CD4-positive, alpha-beta T cell treated with Interleukin-15 for 1 hour (primary cell): ENCODE measurements around the gene PPM1E.

Experiments
- DNase-seq: peaks from one replicate; pipeline ENCODE4 v3.0.0-alpha.2; 2020

The PPM1E gene

GRCh38 chr17:58960068-58960467 lies 204.4 kb downstream of the PPM1E start:
- DNase-seq = no peak

- no peak for DNase-seq
Observed at GRCh38 chr17:58965221-58965620, 209.6 kb downstream of the PPM1E start.

GRCh38 chr17:58966208-58966607 lies 210.6 kb downstream of the PPM1E start:
- no peak for DNase-seq

- DNase-seq = no peak
Observed at GRCh38 chr17:58968426-58969061, 212.9 kb downstream of the PPM1E start.

DNA sequence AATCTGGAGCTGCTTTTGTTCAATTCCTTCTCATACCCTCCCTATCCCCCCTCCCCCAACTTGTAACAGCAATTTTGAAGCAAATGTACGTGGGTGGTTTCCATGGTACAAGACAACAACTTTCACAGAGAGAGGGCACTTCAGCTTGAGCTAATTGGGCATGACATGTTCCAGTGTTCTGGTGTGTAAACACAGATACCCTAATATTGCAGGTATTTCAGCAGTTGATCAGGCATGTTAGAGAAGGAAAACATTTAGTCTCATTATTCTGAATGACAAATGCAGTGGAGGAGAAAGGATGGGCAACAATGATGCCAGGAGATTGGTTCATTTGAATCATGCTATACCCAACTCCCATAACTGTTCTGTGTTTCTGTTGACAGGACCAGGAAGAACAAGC lies 213.5 kb downstream of the PPM1E start:
- no peak for DNase-seq

GRCh38 chr17:58969612-58970011 lies 214.0 kb downstream of the PPM1E start:
- DNase-seq = no peak

GRCh38 chr17:58970609-58971450 lies 215.2 kb downstream of the PPM1E start:
- no peak for DNase-seq

GRCh38 chr17:58974354-58974753 lies 218.7 kb downstream of the PPM1E start:
- DNase-seq = no peak

DNA sequence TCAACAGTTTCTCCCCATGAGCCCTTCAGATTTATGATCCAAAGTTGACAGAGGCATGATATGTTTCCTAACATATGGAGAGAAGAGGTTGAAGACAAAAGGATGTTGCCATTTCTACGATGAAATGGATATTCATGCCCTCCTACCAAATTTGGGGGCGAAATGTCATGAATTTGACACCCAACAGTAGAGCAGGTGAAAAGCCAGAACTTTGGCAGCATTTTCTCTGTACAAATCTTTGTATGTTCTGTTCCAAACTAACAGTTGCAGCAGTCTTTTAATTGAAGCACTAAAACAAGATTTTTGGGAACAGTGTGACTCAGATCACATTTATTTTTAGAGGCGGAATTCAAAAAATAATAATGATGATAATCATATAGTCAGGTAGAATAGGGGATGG lies 220.9 kb downstream of the PPM1E start:
- no peak for DNase-seq

DNA sequence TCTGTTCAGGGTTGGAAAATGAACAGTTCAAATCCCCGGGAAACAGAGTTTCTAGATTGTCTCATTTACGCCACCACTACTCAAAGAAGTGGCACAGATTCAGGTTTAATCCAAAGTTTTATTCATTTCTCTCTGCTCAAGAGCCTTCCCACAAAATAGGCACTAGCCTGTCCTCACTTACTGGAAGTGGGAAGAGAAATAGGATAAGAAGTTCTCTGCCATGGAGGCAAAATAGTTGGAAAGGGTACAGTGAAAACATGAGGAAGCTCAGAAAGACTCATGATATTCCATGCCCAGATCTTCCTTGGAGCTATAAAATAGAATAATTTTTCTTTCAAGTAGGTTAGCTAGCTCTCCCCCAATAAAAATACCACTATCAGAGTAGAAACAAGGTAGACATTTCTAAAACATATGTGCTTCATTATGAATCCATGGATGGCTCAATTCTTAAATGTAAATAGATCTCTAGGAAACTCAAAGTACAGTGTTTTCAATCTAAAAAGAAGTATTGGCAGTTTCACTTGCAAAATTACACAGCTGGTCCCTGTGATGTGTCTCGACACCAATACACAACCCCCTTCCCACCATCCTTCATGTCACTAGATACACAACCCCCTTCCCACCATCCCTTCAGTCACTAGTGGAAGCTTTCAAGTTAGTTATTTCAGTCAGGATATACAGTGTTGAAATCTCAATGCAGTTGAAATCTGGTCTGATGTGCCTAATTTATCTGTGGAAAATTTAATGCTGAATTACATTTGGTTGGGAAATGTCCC lies 225.2 kb downstream of the PPM1E start:
- no peak for DNase-seq

GRCh38 chr17:58982626-58983025 lies 227.0 kb downstream of the PPM1E start:
- DNase-seq = no peak

DNA sequence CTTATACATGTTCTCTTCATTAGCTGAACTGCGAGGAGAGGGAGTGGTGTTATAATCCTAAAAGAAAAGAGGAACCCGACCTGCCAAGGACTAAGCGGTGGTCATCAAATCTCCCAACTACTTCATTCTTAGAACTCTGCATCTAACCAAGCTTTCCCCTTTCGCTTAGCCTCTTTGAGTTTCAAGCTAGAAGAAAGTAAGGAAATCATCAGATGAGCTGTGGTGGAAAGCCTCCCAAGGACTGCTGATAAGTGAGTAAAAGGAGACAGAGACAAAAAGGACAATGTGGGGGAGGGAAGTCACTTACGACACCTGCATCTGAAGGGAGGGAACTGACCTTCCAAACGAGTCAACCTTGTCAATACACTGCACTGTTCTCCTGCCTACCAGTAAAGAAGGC lies 229.7 kb downstream of the PPM1E start:
- DNase-seq = no peak

GRCh38 chr17:58985971-58986370 lies 230.3 kb downstream of the PPM1E start:
- no peak for DNase-seq

- no peak for DNase-seq
Observed at GRCh38 chr17:58989629-58990028, 234.0 kb downstream of the PPM1E start.

DNA sequence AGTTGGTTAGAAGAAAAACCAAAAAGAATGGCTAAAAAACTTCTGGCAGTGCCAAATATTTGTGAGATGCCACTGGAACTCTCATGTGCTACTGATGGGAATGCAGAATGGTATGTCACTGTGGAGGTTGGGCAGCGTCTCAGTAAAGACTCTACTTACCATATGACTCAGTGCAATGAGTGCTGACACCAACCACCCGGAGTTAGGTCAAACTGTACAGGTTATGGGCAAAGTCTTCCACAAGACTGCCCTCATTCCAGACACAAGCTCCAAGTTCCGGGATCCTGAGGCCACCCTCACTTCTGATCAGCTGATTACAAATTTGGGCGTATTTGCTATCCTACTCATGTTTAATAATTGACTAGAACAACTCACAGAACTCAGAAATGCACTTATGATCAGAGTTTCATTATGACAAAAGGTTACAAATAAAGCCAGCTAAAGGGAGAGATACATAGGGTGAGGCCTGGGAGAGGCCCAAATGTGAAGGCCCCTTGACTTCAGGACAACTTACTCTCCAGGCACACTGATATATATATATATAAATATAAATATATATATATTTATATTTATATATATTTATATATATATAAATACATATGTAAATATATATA lies 236.2 kb downstream of the PPM1E start:
- no peak for DNase-seq

DNA sequence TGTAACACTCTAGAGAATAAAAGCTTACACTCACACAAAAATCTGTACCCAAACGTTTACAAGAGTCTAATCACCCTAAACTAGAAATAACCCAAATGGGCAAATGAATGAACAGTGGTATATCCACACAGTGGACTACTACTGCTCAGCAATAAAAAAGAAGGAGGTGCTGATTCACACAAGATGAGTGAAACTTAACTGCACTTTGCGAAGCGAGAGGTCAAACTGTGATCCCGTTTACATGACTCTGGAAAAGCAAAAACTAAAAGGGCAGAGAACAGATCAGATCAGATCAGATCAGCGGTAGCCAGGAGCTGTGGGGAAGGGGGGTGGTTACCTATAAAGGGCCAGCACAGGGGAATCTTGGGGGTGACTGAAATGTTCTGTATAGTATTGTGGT lies 237.7 kb downstream of the PPM1E start:
- DNase-seq = no peak

- DNase-seq = no peak
Observed at GRCh38 chr17:58995247-58995940, 239.7 kb downstream of the PPM1E start.

- no peak for DNase-seq
Observed at GRCh38 chr17:58996968-58997367, 241.3 kb downstream of the PPM1E start.

DNA sequence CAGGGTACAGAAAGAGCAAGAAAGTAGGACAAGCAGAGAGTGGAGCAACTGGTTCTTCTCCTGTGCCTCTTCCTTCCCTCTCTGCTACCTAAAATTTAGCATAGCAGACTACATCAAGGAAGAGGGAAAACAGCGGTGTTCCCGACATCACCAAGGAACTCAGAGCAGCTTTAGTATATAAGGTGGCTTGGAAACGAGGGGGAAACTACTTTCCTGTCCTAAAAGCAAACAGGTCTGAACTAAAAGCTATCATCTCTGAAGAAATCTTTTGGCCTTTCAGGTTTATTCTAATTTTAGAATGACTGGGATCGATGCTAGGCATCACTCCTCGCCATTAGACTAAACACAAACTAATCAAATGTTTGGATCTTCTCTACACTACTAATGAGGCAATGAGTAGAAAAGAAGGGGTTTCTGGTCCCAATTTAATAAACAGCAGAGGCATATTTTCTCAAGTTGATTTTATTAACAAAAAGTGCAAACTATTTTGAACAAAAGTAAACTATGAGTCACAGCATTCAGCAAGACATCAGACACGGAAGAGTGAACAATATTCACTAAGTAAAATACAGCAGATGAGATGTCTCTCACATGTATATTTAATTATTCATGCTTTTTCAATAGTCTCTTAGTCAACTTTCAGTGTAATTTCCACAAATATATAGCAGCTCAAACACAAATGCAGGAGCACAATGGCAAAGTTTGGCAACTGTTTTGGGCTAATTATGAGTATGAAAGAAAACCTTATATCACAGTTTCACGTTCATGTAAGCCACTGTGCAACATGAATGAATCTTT lies 242.3 kb downstream of the PPM1E start:
- no peak for DNase-seq

GRCh38 chr17:58998871-58999270 lies 243.2 kb downstream of the PPM1E start:
- no peak for DNase-seq

DNA sequence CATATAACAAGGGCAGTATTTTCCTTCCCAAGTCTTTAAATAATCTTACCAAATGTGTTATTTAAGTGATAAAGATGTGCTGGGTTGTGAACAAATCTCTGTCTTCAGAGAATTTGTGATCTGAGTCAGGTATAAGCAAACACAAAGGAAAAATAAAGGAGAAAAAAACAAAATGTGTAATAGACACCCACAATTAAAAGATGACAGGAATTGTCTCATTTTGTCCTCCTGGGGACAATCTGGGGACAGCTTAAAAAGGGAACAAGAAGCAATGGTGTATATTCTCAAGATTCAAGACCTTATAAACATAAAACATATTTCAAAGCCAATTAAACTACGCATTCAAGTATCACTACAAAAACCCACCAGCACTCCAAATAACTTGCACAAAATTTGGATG lies 243.8 kb downstream of the PPM1E start:
- no peak for DNase-seq

- DNase-seq = no peak
Observed at GRCh38 chr17:59000022-59000421, 244.4 kb downstream of the PPM1E start.
